ENCODE measurements around the gene DMBT1. TPM values are rescaled to one million over a fixed set of nuclear protein-coding genes. Genes with fewer than 3 reads are reported as not detected.
"Not testable (repeated sequence)": the region's sequence is repeated elsewhere in the genome, so short reads cannot be mapped to it uniquely, and the experiment has no call there.

DMBT1 gene
- total and polyA plus RNA-seq, 5 donors from 2014 or later: not detected

DNA sequence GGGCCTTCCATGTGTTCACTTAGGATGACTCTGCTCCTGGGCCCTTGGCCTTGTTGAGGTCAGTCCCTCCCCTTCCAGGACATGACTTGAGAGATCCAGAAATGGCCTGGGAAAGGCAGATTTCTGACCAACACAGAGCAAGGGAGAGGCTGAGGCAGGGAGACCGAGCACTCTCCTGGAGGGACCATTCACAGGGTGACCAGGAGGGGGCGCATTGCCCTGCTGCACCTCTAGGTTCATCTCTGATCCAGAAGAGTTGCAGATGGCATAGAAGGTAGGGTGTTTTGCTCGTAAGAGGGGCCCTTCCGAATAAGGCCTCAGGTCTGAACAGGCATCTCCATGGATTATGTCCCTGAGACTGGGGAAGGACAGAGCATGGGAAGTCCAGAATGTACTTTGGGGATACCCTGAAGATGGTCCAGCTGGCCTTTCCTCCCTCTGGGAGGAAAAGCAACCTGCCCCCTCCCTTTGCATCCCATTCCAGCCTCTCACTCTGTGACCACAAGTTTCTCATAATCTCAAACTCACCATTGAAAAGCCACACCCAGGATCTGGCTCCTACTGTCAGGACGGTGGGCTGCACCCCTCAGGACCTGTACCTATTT, 6.6 kb downstream of the DMBT1 start:
- no peaks in the 10 kb centered on the region for H3K4me1 ChIP-seq (ENCODE audit: control insufficient read depth, insufficient read depth, low read length, poor library complexity, severe bottlenecking)
- H3K27me3 ChIP-seq (ENCODE audit: control insufficient read depth, insufficient read depth, low read length): peaks cover 3% of the 10 kb centered on the region
- DNase-seq: peak in 1 of 3 donors; percentile 25
- Mint-ChIP-seq H3K27me3 (peaks cover 35% of the 10 kb centered on the region), H3K4me1 (peaks cover 0 to 4% (median 0%) of the 10 kb centered on the region in 4 donors), H3K9me3 (peaks cover 0 to under 1% (median 0%) of the 10 kb centered on the region in 7 donors), H3K4me3 (no peak overlapping the region), H3K27ac (no peak overlapping the region), H3K36me3 (no peaks in the 10 kb centered on the region)
- H3K4me3 ChIP-seq (ENCODE audit: low read depth, low read length): no peak overlapping the region
- H3K36me3 ChIP-seq (ENCODE audit: control insufficient read depth, insufficient read depth, low read length): no peaks in the 10 kb centered on the region
- H3K27ac ChIP-seq (ENCODE audit: insufficient read depth, low read length, poor library complexity, severe bottlenecking): no peak overlapping the region
- H3K9me3 ChIP-seq (ENCODE audit: control insufficient read depth in 2 of 2, low read length in 2 of 2): no peaks in the 10 kb centered on the region
- no peak for ATAC-seq (ENCODE audit: low read depth in 2 of 2)

DNA sequence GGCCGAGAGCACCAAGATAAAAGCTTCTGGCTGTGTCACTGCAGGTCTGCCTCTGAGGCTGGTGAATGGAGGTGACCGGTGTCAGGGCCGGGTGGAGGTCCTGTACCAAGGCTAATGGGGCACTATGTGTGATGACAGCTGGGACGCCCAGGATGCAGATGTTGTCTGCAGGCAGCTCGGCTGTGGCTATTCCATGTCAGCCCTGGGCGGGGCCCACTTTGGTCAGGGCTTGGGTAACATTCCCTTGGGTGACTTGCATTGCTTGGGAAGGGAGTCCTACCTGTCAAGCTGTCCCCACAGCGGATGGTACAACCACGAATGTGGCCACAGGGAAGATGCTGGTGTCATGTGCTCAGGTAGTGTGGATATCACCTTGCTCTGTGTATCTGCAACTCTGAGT, 8.0 kb downstream of the DMBT1 start:
- H3K27ac ChIP-seq (ENCODE audit: insufficient read depth, low read length, poor library complexity, severe bottlenecking): no peak overlapping the region
- no peak overlapping the region for H3K4me3 Mint-ChIP-seq
- DNase-seq: no peak
- H3K9me3 Mint-ChIP-seq: peaks cover 0 to 3% (median 0%) of the 10 kb centered on the region in 7 donors
- H3K4me1 ChIP-seq (ENCODE audit: control insufficient read depth, insufficient read depth, low read length, poor library complexity, severe bottlenecking): no peaks in the 10 kb centered on the region
- no peak overlapping the region for H3K4me3 ChIP-seq (ENCODE audit: low read depth, low read length)
- peaks cover 3% of the 10 kb centered on the region for H3K27me3 ChIP-seq (ENCODE audit: control insufficient read depth, insufficient read depth, low read length)
- H3K9me3 ChIP-seq (ENCODE audit: control insufficient read depth in 2 of 2, low read length in 2 of 2): no peaks in the 10 kb centered on the region
- no peak overlapping the region for H3K27ac Mint-ChIP-seq
- H3K36me3 ChIP-seq (ENCODE audit: control insufficient read depth, insufficient read depth, low read length): no peaks in the 10 kb centered on the region
- peaks cover 29% of the 10 kb centered on the region for H3K27me3 Mint-ChIP-seq
- H3K4me1 Mint-ChIP-seq: peaks cover 0 to 4% (median 0%) of the 10 kb centered on the region in 4 donors
- ATAC-seq (ENCODE audit: low read depth in 2 of 2): no peak
- no peaks in the 10 kb centered on the region for H3K36me3 Mint-ChIP-seq

GRCh38 chr10:122570920-122571319, 10.4 kb downstream of the DMBT1 start:
- Mint-ChIP-seq H3K27ac (no peak overlapping the region), H3K4me3 (no peak overlapping the region), H3K36me3 (no peaks in the 10 kb centered on the region), H3K4me1 (no peaks in the 10 kb centered on the region), H3K27me3 (peaks cover 18% of the 10 kb centered on the region), H3K9me3 (peaks cover 0 to 6% (median 3%) of the 10 kb centered on the region in 7 donors)
- H3K36me3 ChIP-seq (ENCODE audit: control insufficient read depth, insufficient read depth, low read length): no peaks in the 10 kb centered on the region
- no peaks in the 10 kb centered on the region for H3K9me3 ChIP-seq (ENCODE audit: control insufficient read depth in 2 of 2, low read length in 2 of 2)
- no peak for ATAC-seq (ENCODE audit: low read depth in 2 of 2)
- no peaks in the 10 kb centered on the region for H3K27me3 ChIP-seq (ENCODE audit: control insufficient read depth, insufficient read depth, low read length)
- DNase-seq: no peak
- H3K4me1 ChIP-seq (ENCODE audit: control insufficient read depth, insufficient read depth, low read length, poor library complexity, severe bottlenecking): no peaks in the 10 kb centered on the region
- H3K27ac ChIP-seq (ENCODE audit: insufficient read depth, low read length, poor library complexity, severe bottlenecking): no peak overlapping the region
- no peak overlapping the region for H3K4me3 ChIP-seq (ENCODE audit: low read depth, low read length)

GRCh38 chr10:122571892-122572291, 11.3 kb downstream of the DMBT1 start:
- Histone ChIP-seq H3K4me3 (ENCODE audit: low read depth, low read length) (no peak overlapping the region), H3K27ac (ENCODE audit: insufficient read depth, low read length, poor library complexity, severe bottlenecking) (no peak overlapping the region), H3K9me3 (ENCODE audit: control insufficient read depth in 2 of 2, low read length in 2 of 2) (no peaks in the 10 kb centered on the region), H3K27me3 (ENCODE audit: control insufficient read depth, insufficient read depth, low read length) (no peaks in the 10 kb centered on the region), H3K4me1 (ENCODE audit: control insufficient read depth, insufficient read depth, low read length, poor library complexity, severe bottlenecking) (no peaks in the 10 kb centered on the region), H3K36me3 (ENCODE audit: control insufficient read depth, insufficient read depth, low read length) (no peaks in the 10 kb centered on the region)
- H3K27me3 Mint-ChIP-seq: peaks cover 14% of the 10 kb centered on the region
- no peaks in the 10 kb centered on the region for H3K36me3 Mint-ChIP-seq
- H3K27ac Mint-ChIP-seq: peak overlapping the region in 1 of 3 donors; percentile 20
- peaks cover 0 to 6% (median 3%) of the 10 kb centered on the region in 7 donors for H3K9me3 Mint-ChIP-seq
- DNase-seq (no peak), ATAC-seq (ENCODE audit: low read depth in 2 of 2) (no peak)
- H3K4me3 Mint-ChIP-seq: no peak overlapping the region
- H3K4me1 Mint-ChIP-seq: no peaks in the 10 kb centered on the region

DNA sequence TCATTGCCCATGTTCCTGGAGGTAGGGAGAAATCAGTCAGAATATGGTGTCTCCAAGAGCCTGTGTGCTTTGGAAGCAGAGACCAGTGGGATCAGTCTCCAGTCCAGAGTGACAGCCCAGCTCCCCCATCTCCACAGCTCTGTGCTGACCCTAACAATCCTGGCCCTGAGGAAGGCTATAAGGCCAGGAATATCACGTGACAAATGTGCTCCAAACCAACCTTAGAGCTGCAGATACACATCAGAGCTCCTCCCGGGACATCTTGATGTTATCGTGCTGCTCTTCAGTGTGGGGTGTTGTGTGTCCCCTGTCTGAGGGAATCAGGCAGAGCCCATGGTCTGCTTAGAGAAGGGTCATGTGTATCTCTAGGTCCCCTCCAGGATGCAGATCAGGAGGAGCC, 15.2 kb downstream of the DMBT1 start:
- Histone ChIP-seq H3K27me3 (ENCODE audit: control insufficient read depth, insufficient read depth, low read length) (no peaks in the 10 kb centered on the region), H3K36me3 (ENCODE audit: control insufficient read depth, insufficient read depth, low read length) (no peaks in the 10 kb centered on the region), H3K4me3 (ENCODE audit: low read depth, low read length) (no peak overlapping the region), H3K9me3 (ENCODE audit: control insufficient read depth in 2 of 2, low read length in 2 of 2) (no peaks in the 10 kb centered on the region), H3K4me1 (ENCODE audit: control insufficient read depth, insufficient read depth, low read length, poor library complexity, severe bottlenecking) (no peaks in the 10 kb centered on the region), H3K27ac (ENCODE audit: insufficient read depth, low read length, poor library complexity, severe bottlenecking) (no peak overlapping the region)
- Mint-ChIP-seq H3K4me1 (no peaks in the 10 kb centered on the region), H3K4me3 (no peak overlapping the region), H3K27ac (no peak overlapping the region), H3K27me3 (peaks cover 14% of the 10 kb centered on the region), H3K36me3 (no peaks in the 10 kb centered on the region), H3K9me3 (peaks cover 0 to 6% (median 3%) of the 10 kb centered on the region in 7 donors)
- no peak for DNase-seq
- ATAC-seq (ENCODE audit: low read depth in 2 of 2): no peak

DNA sequence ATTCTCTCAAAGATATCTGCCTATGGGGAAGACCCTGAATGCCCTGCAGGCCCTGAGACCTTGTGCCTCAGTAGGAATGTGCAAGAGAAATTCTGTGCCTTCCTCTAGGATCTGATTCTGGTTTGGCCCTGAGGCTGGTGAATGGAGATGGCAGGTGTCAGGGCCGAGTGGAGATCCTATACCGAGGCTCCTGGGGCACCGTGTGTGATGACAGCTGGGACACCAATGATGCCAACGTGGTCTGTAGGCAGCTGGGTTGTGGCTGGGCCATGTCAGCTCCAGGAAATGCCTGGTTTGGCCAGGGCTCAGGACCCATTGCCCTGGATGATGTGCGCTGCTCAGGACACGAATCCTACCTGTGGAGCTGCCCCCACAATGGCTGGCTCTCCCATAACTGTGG, 15.7 kb downstream of the DMBT1 start:
- H3K4me1 Mint-ChIP-seq: no peaks in the 10 kb centered on the region
- peaks cover 0 to 6% (median 3%) of the 10 kb centered on the region in 7 donors for H3K9me3 Mint-ChIP-seq
- no peak overlapping the region for H3K4me3 Mint-ChIP-seq
- Histone ChIP-seq H3K9me3 (ENCODE audit: control insufficient read depth in 2 of 2, low read length in 2 of 2) (no peaks in the 10 kb centered on the region), H3K4me3 (ENCODE audit: low read depth, low read length) (no peak overlapping the region), H3K4me1 (ENCODE audit: control insufficient read depth, insufficient read depth, low read length, poor library complexity, severe bottlenecking) (no peaks in the 10 kb centered on the region), H3K27ac (ENCODE audit: insufficient read depth, low read length, poor library complexity, severe bottlenecking) (no peak overlapping the region), H3K27me3 (ENCODE audit: control insufficient read depth, insufficient read depth, low read length) (no peaks in the 10 kb centered on the region), H3K36me3 (ENCODE audit: control insufficient read depth, insufficient read depth, low read length) (no peaks in the 10 kb centered on the region)
- no peaks in the 10 kb centered on the region for H3K36me3 Mint-ChIP-seq
- DNase-seq: no peak
- no peak overlapping the region for H3K27ac Mint-ChIP-seq
- no peak for ATAC-seq (ENCODE audit: low read depth in 2 of 2)
- H3K27me3 Mint-ChIP-seq: peaks cover 15% of the 10 kb centered on the region

DNA sequence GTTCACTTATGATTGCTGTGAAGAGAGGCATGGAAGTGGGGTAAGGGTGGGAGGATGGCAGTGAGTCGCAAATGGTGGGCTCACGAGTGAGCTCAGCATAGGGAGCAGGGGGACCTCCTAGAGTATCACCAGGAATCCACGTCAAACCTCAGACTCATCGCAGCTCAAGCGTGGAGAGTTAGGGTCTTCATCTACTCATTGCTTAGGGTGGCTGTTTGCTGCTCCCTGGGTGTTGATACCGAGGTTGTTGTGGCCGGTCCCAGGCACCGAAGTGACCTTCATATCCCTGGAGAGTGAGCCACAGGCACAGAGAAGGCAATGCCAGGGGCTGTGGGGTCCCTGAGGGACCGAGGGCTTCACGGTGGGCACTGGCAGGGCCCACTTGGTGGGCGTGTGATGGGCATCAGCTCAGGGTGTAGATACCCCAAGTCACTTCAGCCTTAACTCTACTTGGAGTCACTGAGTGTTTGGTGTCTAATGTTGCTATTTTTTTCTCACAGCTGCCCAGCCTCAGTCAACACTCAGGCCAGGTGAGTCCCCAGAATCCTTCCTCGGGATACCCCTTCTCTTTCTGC, 16.8 kb downstream of the DMBT1 start:
- Histone ChIP-seq H3K27ac (ENCODE audit: insufficient read depth, low read length, poor library complexity, severe bottlenecking) (no peak overlapping the region), H3K9me3 (ENCODE audit: control insufficient read depth in 2 of 2, low read length in 2 of 2) (no peaks in the 10 kb centered on the region), H3K36me3 (ENCODE audit: control insufficient read depth, insufficient read depth, low read length) (no peaks in the 10 kb centered on the region), H3K4me3 (ENCODE audit: low read depth, low read length) (no peak overlapping the region), H3K27me3 (ENCODE audit: control insufficient read depth, insufficient read depth, low read length) (no peaks in the 10 kb centered on the region), H3K4me1 (ENCODE audit: control insufficient read depth, insufficient read depth, low read length, poor library complexity, severe bottlenecking) (no peaks in the 10 kb centered on the region)
- peaks cover 15% of the 10 kb centered on the region for H3K27me3 Mint-ChIP-seq
- H3K4me3 Mint-ChIP-seq: no peak overlapping the region
- H3K27ac Mint-ChIP-seq: no peak overlapping the region
- H3K36me3 Mint-ChIP-seq: no peaks in the 10 kb centered on the region
- ATAC-seq (ENCODE audit: low read depth in 2 of 2) (no peak), DNase-seq (no peak)
- H3K9me3 Mint-ChIP-seq: peaks cover 0 to 6% (median 2%) of the 10 kb centered on the region in 7 donors
- no peaks in the 10 kb centered on the region for H3K4me1 Mint-ChIP-seq

DNA sequence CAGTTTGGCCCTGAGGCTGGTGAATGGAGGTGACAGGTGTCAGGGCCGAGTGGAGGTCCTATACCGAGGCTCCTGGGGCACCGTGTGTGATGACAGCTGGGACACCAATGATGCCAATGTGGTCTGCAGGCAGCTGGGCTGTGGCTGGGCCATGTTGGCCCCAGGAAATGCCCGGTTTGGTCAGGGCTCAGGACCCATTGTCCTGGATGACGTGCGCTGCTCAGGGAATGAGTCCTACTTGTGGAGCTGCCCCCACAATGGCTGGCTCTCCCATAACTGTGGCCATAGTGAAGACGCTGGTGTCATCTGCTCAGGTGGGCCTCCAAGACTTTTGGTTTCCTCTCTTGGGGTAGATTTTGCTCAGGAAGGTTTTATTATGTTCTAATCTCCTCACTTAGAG, 25.5 kb downstream of the DMBT1 start:
- not testable (repeated sequence) for H3K4me1 ChIP-seq (ENCODE audit: control insufficient read depth, insufficient read depth, low read length, poor library complexity, severe bottlenecking); H3K4me3 ChIP-seq (ENCODE audit: low read depth, low read length); H3K4me1 Mint-ChIP-seq; H3K4me3 Mint-ChIP-seq; H3K27me3 Mint-ChIP-seq; ATAC-seq (ENCODE audit: low read depth in 2 of 2); H3K36me3 Mint-ChIP-seq; H3K27ac ChIP-seq (ENCODE audit: insufficient read depth, low read length, poor library complexity, severe bottlenecking); H3K36me3 ChIP-seq (ENCODE audit: control insufficient read depth, insufficient read depth, low read length); H3K9me3 ChIP-seq (ENCODE audit: control insufficient read depth in 2 of 2, low read length in 2 of 2); H3K27me3 ChIP-seq (ENCODE audit: control insufficient read depth, insufficient read depth, low read length); H3K9me3 Mint-ChIP-seq; DNase-seq; H3K27ac Mint-ChIP-seq

All from CD4-positive, CD25-positive, alpha-beta regulatory T cell (primary cell).